A673 (cell line): ENCODE measurements around the gene SAAL1. TPM values are rescaled to one million over a fixed set of nuclear protein-coding genes. Genes with fewer than 3 reads are reported as not detected.
"Not testable (repeated sequence)": the region's sequence is repeated elsewhere in the genome, so short reads cannot be mapped to it uniquely, and the experiment has no call there.

ENCODE experiments used
- BruUV-seq: library from RNA; stranded (reverse); fragments of 400-500 nt; replicated peaks from 2 replicates; lab custom pipeline; 2021; lab: Mats Ljungman, UMichigan
- CTCF ChIA-PET: fragments of 300-600 bp; sonication (Branson Sonifier 250); formaldehyde crosslinking; loops from one replicate; lab custom pipeline; 2022; ENCODE audit warnings: antibody characterized with exemption; lab: Charles Lee
- POLR2A ChIA-PET: fragments of 300-600 bp; sonication (Branson Sonifier 250); formaldehyde crosslinking; loops from one replicate; lab custom pipeline; 2022; ENCODE audit warnings: antibody characterized with exemption; ENCODE audit not compliant: low non-redundant PET; lab: Charles Lee
- DNase-seq: peaks from one replicate; pipeline ENCODE4 v3.0.0-alpha.2; 2015; ENCODE audit warnings: low spot score
- H3K27ac ChIP-seq: fragments of 200-600 bp; sonication (generic); 2 replicates; pipeline ENCODE4 v1.5.1; 2016; ENCODE audit warnings: mixed run types, low read depth, mild to moderate bottlenecking, mixed read lengths, antibody characterized with exemption, low read length; ENCODE audit not compliant: poor library complexity, severe bottlenecking
- H3K27me3 ChIP-seq: fragments of 200-600 bp; sonication (generic); replicated peaks from 2 replicates; pipeline ENCODE4 v1.6.1; 2017; ENCODE audit warnings: mixed run types, low read depth, mild to moderate bottlenecking, mixed read lengths, antibody characterized with exemption, low read length; ENCODE audit not compliant: insufficient read depth, poor library complexity
- H3K36me3 ChIP-seq: fragments of 200-600 bp; sonication (generic); 2 replicates; pipeline ENCODE4 v1.6.1; 2016; ENCODE audit warnings: mixed run types, mild to moderate bottlenecking, mixed read lengths, antibody characterized with exemption, low read length; ENCODE audit not compliant: insufficient read depth, poor library complexity, severe bottlenecking
- H3K4me1 ChIP-seq: fragments of 200-600 bp; sonication (generic); 2 replicates; pipeline ENCODE4 v1.6.1; 2017; ENCODE audit warnings: mixed run types, mild to moderate bottlenecking, mixed read lengths, antibody characterized with exemption, low read length; ENCODE audit not compliant: insufficient read depth, poor library complexity, severe bottlenecking
- H3K4me3 ChIP-seq: fragments of 200-600 bp; sonication (generic); 2 replicates; pipeline ENCODE4 v1.5.1; 2016; ENCODE audit warnings: low read depth, mixed run types, mild to moderate bottlenecking, mixed read lengths, low read length; ENCODE audit not compliant: poor library complexity, severe bottlenecking
- H3K9me3 ChIP-seq: fragments of 200-600 bp; sonication (generic); 2 replicates; pipeline ENCODE4 v1.6.1; 2016; ENCODE audit warnings: mixed run types, low read depth, mild to moderate bottlenecking, mixed read lengths, antibody characterized with exemption, low read length; ENCODE audit not compliant: poor library complexity, severe bottlenecking
- CTCF ChIP-seq: fragments of 300-800, 200-600 bp; sonication (generic); conservative IDR thresholded peaks from 2 replicates; pipeline ENCODE4 v1.5.1; 2017; ENCODE audit warnings: low read depth, mild to moderate bottlenecking, antibody characterized with exemption, low read length, moderate library complexity, mixed read lengths
- EZH2 ChIP-seq: fragments of 200-600 bp; sonication (generic); IDR thresholded peaks from 2 replicates; pipeline ENCODE4 v1.6.1; 2017; ENCODE audit warnings: borderline replicate concordance, low read depth, mild to moderate bottlenecking, mixed read lengths, antibody characterized with exemption, low read length; ENCODE audit not compliant: poor library complexity, severe bottlenecking
- intact Hi-C: fragments of 100-400 bp; cut with micrococcal nuclease; formaldehyde crosslinking; loops from one replicate; pipeline ENCODE4 v1.10.0; 2022; ENCODE audit not compliant: unreplicated experiment
- total RNA-seq: library from RNA; stranded (reverse); gene quantifications from 2 replicates; pipeline ENCODE4 v1.2.3, GENCODE V29; 2021

SAAL1 gene
- total RNA-seq, 1 experiment from 2014 or later = 39.5 TPM

- BruUV-seq = no TSS peak
- H3K4me3 ChIP-seq = no peak overlapping the region
- no peak for TF ChIP-seq CTCF
- TF ChIP-seq EZH2 = no peak
- no peaks in the 10 kb centered on the region for H3K4me1 ChIP-seq
- H3K36me3 ChIP-seq = no peaks in the 10 kb centered on the region
- no peak for DNase-seq
- POLR2A ChIA-PET = no interaction called here
- H3K9me3 ChIP-seq = no peaks in the 10 kb centered on the region
- intact Hi-C loops = no loop called here
- CTCF ChIA-PET = no interaction called here
- no peak overlapping the region for H3K27ac ChIP-seq
- H3K27me3 ChIP-seq = peaks cover 33% of the 10 kb centered on the region
These were observed 31.4 kb upstream of the SAAL1 start for GRCh38 chr11:18137186-18137800.

- ChIA-PET POLR2A (no interaction called here), CTCF (no interaction called here)
- Histone ChIP-seq H3K4me3 (no peak overlapping the region), H3K27ac (no peak overlapping the region), H3K36me3 (no peaks in the 10 kb centered on the region), H3K9me3 (no peaks in the 10 kb centered on the region), H3K4me1 (no peaks in the 10 kb centered on the region), H3K27me3 (peaks cover 31% of the 10 kb centered on the region)
- no TSS peak for BruUV-seq
- TF ChIP-seq EZH2 (no peak), CTCF (no peak)
- intact Hi-C loops = no loop called here
- DNase-seq = no peak
These were observed 29.4 kb upstream of the SAAL1 start for GRCh38 chr11:18135308-18135707.

GRCh38 chr11:18132341-18132740 lies 26.5 kb upstream of the SAAL1 start, which contains the start of gene MRGPRX3:
MRGPRX3 (plus strand) TSS chr11:18132571; CDS start chr11:18137203, 4,632 bp downstream.
- no peak within 1 kb of the TSS for H3K4me3 ChIP-seq
- no peak within 1 kb of the TSS for H3K27ac ChIP-seq
- no peaks in the 10 kb centered on the region for H3K9me3 ChIP-seq
- no TSS peak for BruUV-seq
- H3K36me3 ChIP-seq = no peaks in the 10 kb centered on the region
- no peak for DNase-seq
- intact Hi-C loops = no loop called here
- TF ChIP-seq CTCF = no peak
- no peak for TF ChIP-seq EZH2
- ChIA-PET POLR2A (no interaction called here), CTCF (no interaction called here)
- H3K27me3 ChIP-seq = peaks cover 25% of the 10 kb centered on the region
- H3K4me1 ChIP-seq = no peaks in the 10 kb centered on the region

GRCh38 chr11:18131115-18131514 lies 25.2 kb upstream of the SAAL1 start:
- POLR2A ChIA-PET, intact Hi-C loops, H3K4me3 ChIP-seq, H3K36me3 ChIP-seq, DNase-seq, H3K9me3 ChIP-seq, H3K27ac ChIP-seq, BruUV-seq, H3K4me1 ChIP-seq, CTCF ChIA-PET: not testable (repeated sequence)
- H3K27me3 ChIP-seq = peaks cover 25% of the 10 kb centered on the region

GRCh38 chr11:18121331-18121828 lies 15.5 kb upstream of the SAAL1 start:
- H3K27ac ChIP-seq, POLR2A ChIA-PET, H3K9me3 ChIP-seq, H3K27me3 ChIP-seq, intact Hi-C loops, DNase-seq, BruUV-seq, H3K4me3 ChIP-seq, H3K36me3 ChIP-seq, H3K4me1 ChIP-seq, CTCF ChIA-PET: not testable (repeated sequence)
